Activated CD4-positive, CD25-positive, alpha-beta regulatory T cell treated with anti-CD3 and anti-CD28 coated beads, Interleukin-2, amount 50 U/mL, for 16 hours (primary cell): ENCODE data around the gene OR7A5.
"Not testable (repeated sequence)": the region's sequence is repeated elsewhere in the genome, so short reads cannot be mapped to it uniquely, and the experiment has no call there.

Experiments
- DNase-seq: peaks from one replicate; pipeline ENCODE4 v3.0.0-alpha.2; 2020; ENCODE audit warnings: low read depth, low spot score

The OR7A5 gene

DNA sequence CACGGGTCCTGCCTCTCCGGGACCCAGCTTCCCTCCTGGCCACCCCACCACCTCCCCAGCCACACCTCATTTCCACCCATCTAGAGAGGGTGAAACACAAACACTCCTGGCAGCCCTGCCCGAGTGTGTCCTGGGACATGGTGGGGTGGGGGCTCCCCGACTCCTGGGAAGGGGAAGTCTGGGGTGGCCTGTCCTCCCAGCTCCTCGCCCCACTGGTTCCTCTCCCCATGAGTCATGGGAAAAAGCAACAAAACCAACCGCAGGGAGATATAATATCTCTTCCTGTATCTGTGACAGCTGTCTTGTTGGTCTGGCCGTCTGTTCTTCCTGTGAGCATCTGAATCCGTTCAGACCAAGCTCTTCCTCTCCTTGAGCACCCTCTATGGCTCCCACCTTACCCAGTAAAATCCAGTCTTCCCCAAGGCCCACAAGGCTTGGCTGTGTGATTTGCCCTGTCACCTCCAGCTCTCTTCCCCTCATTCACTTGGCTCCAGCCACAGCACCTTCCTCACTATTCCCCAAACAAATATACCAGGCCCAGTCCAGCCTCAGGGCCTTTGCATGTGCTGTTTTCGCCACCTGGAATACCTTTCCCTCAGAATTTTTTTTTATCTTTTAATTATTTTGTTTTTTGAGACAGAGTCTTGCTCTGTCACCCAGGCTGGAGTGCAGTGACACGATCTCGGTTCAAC is 49.7 kb downstream of the OR7A5 start:
- not testable (repeated sequence) for DNase-seq

DNA sequence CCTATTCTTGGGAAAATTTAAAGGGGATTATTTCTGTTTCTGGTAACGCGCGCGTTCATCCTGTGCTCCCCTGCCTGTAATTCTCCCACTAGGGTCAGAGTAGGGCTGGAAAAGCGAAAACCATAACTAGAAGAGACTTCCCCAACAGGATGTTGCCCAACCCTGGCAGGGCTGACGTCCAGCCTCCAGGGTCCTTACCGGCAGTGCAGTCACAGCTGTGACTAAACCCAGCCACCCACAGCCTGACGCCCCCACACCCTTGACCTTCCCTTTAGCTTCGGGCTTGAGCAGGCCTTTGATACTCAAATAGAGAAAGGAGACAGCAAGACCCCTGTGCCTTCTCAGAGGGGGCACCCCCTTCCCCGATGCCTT is 50.3 kb downstream of the OR7A5 start:
- DNase-seq: not testable (repeated sequence)

DNA sequence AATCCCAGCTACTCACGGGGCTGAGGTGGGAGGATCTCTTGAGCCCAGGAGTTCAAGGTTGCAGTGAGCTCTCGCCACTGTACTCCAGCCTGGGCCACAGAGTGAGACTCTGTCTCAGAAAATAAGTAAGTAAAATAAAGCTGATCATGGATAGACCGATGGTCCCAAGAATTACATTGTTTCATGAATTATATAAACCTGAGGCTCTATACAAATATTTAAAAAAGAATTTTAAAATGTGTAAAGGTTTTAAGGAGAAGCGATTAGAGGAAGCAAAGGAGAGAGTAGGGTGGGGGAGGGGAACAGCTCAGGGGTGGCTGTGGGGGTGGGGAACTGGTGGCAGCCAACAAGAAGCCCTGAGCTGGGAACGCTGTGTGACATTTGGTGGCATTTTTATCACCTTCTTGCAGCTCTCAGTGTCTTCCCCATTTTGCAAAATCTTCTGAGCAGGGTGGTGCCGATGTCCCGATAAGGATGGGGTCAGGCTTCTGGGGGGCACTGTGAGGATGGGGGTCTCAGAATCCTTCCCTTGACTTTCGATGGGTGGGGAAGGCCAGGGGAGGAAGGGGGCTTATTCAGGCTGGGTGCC is 51.5 kb downstream of the OR7A5 start:
- not testable (repeated sequence) for DNase-seq

DNA sequence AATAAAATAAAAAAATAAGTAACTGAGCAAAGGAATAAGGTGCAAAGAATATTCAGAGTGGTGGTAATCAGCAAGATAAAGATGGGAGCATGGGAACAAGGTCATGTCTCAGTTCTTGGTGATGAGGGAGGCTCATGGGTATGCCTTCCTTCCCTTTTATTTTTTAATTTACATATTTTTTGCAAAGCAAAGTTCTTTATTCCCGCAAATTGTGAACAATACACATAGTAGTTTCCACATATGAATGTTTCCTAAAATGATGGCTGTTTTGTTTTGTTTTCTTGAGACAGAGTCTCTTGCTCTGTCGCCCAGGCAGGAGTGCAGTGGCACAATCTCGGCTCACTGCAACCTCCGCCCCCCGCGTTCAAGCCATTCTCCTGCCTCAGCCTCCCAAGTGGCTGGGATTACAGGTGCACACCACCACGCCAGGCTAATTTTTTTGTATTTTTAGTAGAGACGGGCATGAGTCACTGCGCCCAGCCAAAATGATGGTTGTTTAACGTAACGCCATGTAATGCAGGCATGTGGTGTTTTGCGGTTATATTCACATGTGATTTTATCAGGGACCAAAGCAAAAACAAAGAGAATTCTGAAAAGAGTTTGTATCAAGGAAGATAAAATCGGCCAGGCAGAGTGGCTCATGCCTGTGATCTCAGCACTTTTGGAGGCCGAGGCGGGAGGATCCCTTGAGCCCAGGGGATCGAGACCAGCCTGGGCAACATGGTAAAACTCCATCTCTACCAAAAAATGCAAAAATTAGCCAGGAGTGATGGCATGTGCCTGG is 52.2 kb downstream of the OR7A5 start:
- no peak for DNase-seq

DNA sequence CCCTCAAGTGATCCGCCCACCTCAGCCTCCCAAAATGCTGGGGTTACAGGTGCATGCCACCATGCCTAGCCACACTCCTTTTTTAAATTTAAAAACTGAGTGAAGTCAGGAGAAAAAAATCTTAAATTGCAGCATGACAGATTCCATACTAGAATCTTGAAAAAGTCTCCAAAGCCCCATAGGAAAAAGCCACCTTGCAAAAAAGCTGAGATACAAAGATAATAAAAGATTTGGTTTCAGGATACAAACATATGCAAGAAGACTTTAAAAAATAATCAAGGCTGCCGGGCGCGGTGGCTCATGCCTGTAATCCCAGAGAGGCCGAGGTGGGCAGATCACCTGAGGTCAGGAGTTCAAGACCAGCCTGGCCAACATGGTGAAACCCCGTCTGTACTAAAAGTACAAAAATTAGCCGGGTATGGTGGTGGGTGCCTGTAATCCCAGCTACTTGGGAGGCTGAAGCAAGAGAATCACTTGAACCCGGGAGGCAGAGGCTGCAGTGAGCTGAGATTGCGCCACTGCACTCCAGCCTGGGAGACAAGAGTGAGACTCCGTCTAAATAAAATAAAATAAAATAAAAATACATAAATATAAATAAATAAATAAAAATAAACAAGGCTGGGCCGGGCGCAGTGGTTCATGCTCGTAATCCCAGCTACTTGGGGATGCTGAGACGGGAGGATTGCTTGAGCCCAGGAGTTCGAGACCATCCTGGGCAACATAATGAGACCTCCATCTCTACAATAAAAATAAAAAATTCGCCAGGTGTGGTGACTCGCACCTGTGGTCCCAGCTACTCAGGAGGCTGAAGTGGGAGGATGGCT is 53.1 kb downstream of the OR7A5 start:
- not testable (repeated sequence) for DNase-seq

DNA sequence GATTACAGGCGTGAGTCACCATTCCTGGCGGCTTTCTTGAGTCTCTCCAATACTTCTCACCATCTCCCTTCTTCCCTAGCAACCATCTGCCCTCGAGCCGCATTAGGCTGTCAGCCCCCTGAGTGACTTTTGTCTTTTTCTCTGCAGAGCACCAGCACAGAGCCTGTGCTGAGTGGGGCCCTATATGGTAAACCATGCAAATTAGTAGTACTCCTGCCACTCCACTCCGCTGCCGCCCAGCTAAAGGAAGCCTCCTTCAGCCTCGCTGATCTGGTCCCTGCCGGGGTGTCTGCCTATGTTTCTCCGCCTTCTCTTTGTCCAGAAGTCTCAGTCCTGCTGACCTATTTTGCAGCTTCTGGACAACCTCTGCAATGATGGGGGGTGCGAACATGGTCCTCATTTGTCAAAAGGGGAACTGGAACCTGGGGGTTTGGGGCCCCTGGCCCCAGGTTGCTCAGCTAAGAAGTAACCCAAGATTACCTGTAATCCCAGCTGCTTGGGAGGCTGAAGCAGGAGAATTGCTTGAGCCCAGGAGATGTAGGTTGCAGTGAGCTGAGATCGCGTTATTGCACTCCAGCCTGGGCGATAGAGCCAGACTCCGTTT is 54.3 kb downstream of the OR7A5 start:
- DNase-seq: not testable (repeated sequence)

DNA sequence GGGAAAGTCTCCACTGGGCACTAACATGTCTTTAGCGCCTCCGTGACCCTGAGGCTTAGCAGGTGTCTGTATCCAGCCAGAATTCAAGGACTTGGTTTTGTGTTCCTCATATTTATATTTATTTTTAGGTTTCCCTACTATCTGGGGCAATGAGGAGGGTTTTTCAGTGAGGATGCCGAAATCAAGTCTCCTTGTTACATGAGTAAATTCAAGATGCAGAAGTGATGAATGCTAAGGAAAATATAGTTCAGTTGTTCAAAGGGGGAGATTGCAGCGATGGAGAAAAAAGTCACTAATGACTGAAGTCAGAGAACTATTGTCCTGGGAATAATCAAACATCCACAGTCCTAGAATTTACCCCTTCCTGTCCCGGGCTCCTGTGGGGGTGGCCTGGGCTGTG is 55.8 kb downstream of the OR7A5 start:
- no peak for DNase-seq

DNA sequence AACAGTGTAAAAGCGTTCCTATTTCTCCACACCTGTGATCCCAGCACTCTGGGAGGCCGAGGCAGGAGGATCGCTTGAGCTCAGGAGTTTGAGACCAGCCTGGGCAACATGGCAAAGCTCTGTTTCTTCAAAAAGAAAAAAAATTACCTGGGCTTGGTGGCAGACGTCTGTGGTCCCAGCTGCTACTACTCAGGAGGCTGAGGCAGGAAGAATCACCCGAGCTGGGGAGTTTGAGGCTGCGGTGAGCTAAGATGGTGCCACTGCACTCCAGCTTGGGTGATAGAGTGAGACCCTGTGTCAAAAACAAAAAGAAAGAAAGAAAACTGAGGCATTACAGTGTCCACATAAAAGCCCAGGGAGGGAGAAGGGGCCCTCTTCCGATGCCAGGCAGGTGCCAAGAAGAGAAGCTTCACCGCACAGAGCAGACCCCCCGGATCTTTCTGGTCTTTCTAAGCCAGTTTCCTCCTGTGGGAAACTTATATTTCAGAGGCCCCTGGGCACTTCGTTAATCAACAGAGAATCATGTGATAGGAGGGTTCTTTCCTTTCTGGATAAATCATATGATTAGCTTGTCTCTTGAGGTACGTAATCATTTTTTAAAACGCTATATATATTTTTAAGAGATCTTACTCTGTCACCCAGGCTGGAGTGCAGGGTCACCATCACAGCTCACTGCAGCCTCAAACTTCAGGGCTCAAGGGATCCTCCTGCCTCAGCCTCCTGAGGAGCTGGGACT is 56.7 kb downstream of the OR7A5 start, which contains the start of gene ADGRE2:
Gene ADGRE2, minus strand, starts transcription at position 451 of the 736 bp plus-strand sequence. CDS start 1,804 bp downstream, outside the sequence.
- not testable (repeated sequence) for DNase-seq

DNA sequence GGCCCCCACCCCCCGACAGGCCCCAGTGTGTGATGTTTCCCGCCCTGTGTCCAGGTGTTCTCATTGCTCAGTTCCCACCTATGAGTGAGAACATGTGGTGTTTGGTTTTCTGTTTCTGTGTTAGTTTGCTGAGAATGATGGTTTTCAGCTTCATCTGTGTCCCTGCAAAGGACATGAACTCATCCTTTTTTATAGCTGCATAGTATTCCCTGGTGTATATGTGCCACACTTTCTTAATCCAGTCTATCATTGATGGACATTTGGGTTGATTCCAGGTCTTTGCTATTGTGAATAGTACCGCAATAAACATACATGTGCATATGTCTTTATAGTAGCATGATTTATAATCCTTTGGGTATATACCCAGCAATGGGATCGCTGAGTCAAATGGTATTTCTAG is 57.3 kb downstream of the OR7A5 start:
- not testable (repeated sequence) for DNase-seq
